Upper lobe of right lung (tissue), 1 donor: ENCODE data around the gene NRP2. TPM values are rescaled to one million over a fixed set of nuclear protein-coding genes. Genes with fewer than 3 reads are reported as not detected.
A peak's percentile ranks its signal among the peaks of the same experiment; 100 is the strongest.

Experiments
- ATAC-seq: fragments of 200-7000 bp; cut with Tn5 transposase; one replicate; pipeline ENCODE4 v1.9.1; 2020; ENCODE audit warnings: mild to moderate bottlenecking, moderate library complexity
- DNase-seq: peaks from one replicate; pipeline ENCODE4 v3.0.0-alpha.2; 2020
- H3K27ac ChIP-seq: fragments of 200-600 bp; one replicate; pipeline ENCODE4 v1.8.0; 2022
- H3K27me3 ChIP-seq: fragments of 200-600 bp; one replicate; pipeline ENCODE4 v1.8.0; 2022; ENCODE audit warnings: mild to moderate bottlenecking
- H3K36me3 ChIP-seq: fragments of 200-600 bp; one replicate; pipeline ENCODE4 v1.8.0; 2022
- H3K4me1 ChIP-seq: fragments of 200-600 bp; one replicate; pipeline ENCODE4 v1.8.0; 2022
- H3K4me3 ChIP-seq: fragments of 200-600 bp; one replicate; pipeline ENCODE4 v1.8.0; 2022; ENCODE audit warnings: mild to moderate bottlenecking
- H3K9me3 ChIP-seq: fragments of 200-600 bp; one replicate; pipeline ENCODE4 v1.8.0; 2022
- intact Hi-C: fragments of 100-400 bp; cut with DNase I; formaldehyde crosslinking; loops from one replicate; pipeline ENCODE4 v1.11.0; 2022
- total RNA-seq: library from RNA; stranded (reverse); fragmentation: NEBNext Ultra II Directional; extraction: Animal tissue kit (Norgen Biotek cat#: 25700); gene quantifications from one replicate; pipeline ENCODE4 v1.2.1, GENCODE V29; 2021
- TF ChIP-seq, protein P1 (sequence below): fragments of 200-600 bp; IDR thresholded peaks from one replicate; pipeline ENCODE4 v1.8.0; 2022; ENCODE audit warnings: antibody characterized with exemption
- donor health status: DM: no; HTN: yes; CAD: no; lungs with severe emphysema.

The NRP2 gene
- total RNA-seq, 1 donor from 2014 or later: 75.3 TPM

DNA sequence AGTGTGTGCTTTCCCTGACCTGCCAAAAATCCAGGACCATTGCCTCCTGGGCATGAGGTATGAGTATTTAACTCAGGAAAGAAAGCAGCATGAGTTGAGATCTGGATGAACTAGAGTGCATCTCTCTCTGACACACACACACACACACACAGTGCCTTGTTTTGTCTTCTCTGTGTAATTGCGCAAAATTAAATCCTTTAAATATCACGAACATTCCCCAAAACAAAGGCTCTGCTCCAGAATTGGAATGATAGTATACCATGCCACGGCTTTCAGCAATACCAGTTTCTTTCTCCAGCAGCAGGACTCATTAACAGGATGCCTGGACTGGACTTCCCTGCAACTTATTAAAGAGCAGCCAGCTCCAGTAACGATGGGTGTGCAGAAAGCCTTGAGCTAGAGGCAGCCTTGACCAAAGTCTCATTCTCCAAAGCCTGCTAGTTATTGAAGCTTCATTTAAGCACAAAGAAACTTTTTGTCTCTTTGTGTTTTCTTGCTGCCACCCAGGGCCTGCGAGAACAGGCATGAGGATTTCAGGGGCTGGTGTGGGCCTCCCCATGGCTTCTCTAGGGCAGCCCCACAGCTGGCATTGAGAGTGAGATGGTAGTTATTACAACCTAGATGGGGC is 101.7 kb downstream of the NRP2 start:
- Histone ChIP-seq H3K27me3 (no peaks in the 10 kb centered on the region), H3K9me3 (no peaks in the 10 kb centered on the region), H3K4me3 (no peak overlapping the region), H3K36me3 (no peaks in the 10 kb centered on the region), H3K27ac (no peak overlapping the region), H3K4me1 (peaks cover 21% of the 10 kb centered on the region)
- intact Hi-C loops: no loop called here
- TF ChIP-seq, protein P1, sequence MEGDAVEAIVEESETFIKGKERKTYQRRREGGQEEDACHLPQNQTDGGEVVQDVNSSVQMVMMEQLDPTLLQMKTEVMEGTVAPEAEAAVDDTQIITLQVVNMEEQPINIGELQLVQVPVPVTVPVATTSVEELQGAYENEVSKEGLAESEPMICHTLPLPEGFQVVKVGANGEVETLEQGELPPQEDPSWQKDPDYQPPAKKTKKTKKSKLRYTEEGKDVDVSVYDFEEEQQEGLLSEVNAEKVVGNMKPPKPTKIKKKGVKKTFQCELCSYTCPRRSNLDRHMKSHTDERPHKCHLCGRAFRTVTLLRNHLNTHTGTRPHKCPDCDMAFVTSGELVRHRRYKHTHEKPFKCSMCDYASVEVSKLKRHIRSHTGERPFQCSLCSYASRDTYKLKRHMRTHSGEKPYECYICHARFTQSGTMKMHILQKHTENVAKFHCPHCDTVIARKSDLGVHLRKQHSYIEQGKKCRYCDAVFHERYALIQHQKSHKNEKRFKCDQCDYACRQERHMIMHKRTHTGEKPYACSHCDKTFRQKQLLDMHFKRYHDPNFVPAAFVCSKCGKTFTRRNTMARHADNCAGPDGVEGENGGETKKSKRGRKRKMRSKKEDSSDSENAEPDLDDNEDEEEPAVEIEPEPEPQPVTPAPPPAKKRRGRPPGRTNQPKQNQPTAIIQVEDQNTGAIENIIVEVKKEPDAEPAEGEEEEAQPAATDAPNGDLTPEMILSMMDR: no peak
- DNase-seq: no peak
- no peak for ATAC-seq

DNA sequence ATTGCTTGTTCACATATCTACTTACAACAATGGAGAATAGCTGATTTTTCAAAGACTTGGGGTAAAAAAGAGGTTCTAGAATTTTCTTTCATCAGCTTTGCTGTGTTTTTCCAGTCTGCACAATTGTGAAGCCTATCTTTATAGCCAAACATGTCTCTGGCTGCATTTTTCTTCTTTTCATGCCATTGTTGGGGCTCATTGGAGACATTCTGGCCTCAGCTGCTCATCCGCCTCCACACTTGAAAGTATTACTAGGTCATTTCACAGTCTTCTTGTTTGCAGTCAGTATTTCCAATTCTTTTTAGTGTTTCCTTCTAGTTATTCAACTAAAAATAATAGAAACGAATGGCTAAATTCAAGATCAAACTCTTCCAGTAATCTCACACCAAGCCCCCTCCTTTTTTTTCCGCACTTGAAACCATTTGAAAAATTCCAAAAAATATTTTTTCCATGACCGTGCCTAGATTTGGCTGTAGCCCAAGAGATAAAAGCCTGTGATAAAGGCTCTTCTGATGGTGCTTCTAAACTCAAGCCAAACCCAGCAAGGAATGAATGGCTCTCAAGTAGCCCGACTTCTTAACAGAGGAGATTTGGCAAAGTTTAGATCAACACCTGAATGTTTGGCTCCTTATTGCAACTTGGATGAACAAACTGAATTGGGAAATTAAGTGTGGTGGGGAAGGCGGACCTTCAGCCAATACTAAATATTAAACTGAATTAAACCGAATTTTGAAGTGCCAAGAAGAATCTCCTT is 103.4 kb downstream of the NRP2 start:
- ATAC-seq: peak; percentile 41
- intact Hi-C loops: no loop called here
- Histone ChIP-seq H3K4me1 (peaks cover 21% of the 10 kb centered on the region), H3K36me3 (no peaks in the 10 kb centered on the region), H3K27ac (peak overlapping the region; percentile 51), H3K27me3 (no peaks in the 10 kb centered on the region), H3K4me3 (no peak overlapping the region), H3K9me3 (no peaks in the 10 kb centered on the region)
- TF ChIP-seq, protein P1: no peak
- no peak for DNase-seq

DNA sequence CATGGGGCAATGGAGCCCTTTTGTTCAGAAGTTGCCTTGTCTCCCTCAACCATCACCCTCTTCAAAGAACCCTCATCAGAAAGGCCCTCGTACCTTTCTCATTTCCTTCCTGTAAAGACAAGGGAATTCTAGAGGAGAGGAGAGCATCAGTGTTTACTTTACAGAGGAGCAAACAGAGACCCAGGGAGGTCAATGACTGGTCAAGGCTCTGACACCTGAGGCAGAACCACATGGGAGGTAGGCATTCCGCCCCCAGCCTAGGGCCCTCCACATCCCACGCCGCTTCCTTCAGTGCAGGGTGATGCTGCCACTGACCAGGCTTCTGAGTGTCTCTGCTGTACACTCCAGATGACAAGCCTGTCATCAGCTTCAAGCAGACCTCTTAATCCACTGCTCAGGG is 104.7 kb downstream of the NRP2 start:
- peaks cover 19% of the 10 kb centered on the region for H3K4me1 ChIP-seq
- ATAC-seq (peak; percentile 31), DNase-seq (no peak)
- H3K9me3 ChIP-seq: no peaks in the 10 kb centered on the region
- H3K27me3 ChIP-seq: no peaks in the 10 kb centered on the region
- TF ChIP-seq, protein P1: no peak
- peaks cover 2% of the 10 kb centered on the region for H3K36me3 ChIP-seq
- intact Hi-C loops: no loop called here
- peak overlapping the region; percentile 43 for H3K27ac ChIP-seq
- no peak overlapping the region for H3K4me3 ChIP-seq

DNA sequence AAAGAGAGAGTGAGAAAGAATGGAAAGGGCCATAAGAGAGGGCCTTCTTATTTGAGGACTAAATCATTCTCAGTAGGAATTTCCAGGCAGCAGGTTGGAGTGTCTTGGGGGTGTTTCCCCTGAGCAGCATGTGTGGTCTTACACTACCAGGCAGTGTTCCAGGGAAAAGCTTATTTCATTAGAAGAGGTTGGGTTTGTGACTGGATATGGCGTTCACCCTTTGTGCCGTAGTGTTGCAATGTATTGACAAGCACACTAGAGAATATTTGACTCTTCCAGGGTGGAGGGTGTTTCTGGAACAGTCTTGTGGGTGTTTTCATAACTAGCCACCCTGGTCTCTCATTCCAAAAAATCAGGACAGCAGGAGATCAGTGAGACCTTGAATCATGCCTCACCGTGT is 105.5 kb downstream of the NRP2 start:
- intact Hi-C loops: no loop called here

DNA sequence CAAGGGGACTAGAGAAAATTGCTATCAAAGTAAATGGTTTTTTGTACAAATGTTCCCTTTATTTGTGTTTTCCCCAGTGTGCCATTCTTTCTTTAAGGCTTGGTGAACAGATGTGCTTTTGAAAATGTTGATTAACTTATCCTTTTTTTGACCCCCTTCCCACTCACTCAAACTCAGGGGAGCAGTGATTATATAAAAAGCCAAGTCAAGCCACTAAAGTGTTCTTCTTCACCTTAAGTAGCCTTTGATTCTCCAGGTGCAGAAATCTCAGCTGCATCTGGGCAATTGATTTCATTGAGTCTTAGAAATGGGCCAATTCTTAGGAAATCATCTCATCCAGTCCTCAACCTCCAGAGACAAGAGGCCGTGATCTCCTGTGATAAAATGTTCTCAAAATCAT is 107.6 kb downstream of the NRP2 start:
- peaks cover 16% of the 10 kb centered on the region for H3K4me1 ChIP-seq
- H3K36me3 ChIP-seq: peaks cover 27% of the 10 kb centered on the region
- TF ChIP-seq, protein P1: no peak
- H3K27me3 ChIP-seq: no peaks in the 10 kb centered on the region
- no peaks in the 10 kb centered on the region for H3K9me3 ChIP-seq
- intact Hi-C loops: no loop called here
- no peak overlapping the region for H3K27ac ChIP-seq
- H3K4me3 ChIP-seq: no peak overlapping the region
- ATAC-seq: no peak
- no peak for DNase-seq

More for the DNA sequence above, 105.5 kb downstream of the NRP2 start:
- Histone ChIP-seq H3K4me3 (no peak overlapping the region), H3K27ac (peak overlapping the region; percentile 39), H3K4me1 (peaks cover 16% of the 10 kb centered on the region), H3K9me3 (no peaks in the 10 kb centered on the region), H3K36me3 (peaks cover 10% of the 10 kb centered on the region), H3K27me3 (no peaks in the 10 kb centered on the region)
- TF ChIP-seq, protein P1: no peak
- DNase-seq: no peak
- ATAC-seq: peak; percentile 83
